ENCODE measurements around the gene CYB5B. TPM values are rescaled to one million over a fixed set of nuclear protein-coding genes. Genes with fewer than 3 reads are reported as not detected.

Gene CYB5B, protein sequence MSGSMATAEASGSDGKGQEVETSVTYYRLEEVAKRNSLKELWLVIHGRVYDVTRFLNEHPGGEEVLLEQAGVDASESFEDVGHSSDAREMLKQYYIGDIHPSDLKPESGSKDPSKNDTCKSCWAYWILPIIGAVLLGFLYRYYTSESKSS
- 67.0 TPM for total RNA-seq

DNA sequence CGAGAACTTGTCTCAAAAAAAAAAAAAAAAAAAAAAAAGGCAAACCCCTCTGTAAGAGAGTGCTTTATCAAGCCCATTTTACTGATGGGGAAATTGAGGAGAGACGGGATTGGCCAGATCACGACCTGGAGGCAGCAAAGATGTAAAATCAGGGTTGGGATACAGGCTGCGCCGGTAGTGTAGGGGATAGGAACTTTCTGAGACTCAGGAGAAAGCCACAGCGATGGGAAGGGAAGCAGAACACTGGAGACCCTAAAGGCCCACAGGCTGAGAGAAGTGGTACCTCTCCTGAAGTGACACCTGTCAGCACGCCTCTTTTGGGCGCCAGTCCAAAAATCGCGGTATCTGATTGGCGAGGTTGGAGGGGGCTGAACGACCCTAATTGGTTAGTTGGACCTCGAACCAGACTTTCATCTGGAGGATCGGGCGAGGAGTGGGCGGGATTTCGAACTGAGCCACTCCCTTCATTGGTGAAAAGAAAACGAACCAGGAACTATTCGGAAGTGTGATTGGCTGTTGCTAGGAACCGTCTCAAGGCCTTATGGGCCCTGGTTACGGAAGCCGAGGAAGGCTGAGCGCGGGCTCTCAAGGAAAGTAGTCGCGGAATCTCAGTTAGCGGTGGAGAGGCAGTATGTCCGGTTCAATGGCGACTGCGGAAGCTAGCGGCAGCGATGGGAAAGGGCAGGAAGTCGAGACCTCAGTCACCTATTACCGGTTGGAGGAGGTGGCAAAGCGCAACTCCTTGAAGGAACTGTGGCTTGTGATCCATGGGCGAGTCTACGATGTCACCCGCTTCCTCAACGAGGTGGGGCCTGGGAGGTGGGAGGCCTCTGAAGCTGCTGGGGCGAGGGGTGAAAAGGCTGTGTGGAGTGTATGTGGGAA, at the start of gene CYB5B:
Gene CYB5B (plus strand): TSS at position 567 of the 882 bp plus-strand sequence. CDS start 65 bp downstream, at position 632.

Other genes with a start within 250 kb of the CYB5B start
- 12.2 TPM for gene SNTB2, start 237.5 kb upstream of the CYB5B start, total RNA-seq
- 33.8 TPM for gene VPS4A, start 113.3 kb upstream of the CYB5B start, total RNA-seq
- 16.9 TPM for gene PDF, start 94.0 kb upstream of the CYB5B start, total RNA-seq
- gene COG8, start 85.1 kb upstream of the CYB5B start, total RNA-seq = 59.2 TPM
- gene NIP7, start 84.8 kb upstream of the CYB5B start, total RNA-seq = 13.8 TPM
- gene TMED6, start 72.8 kb upstream of the CYB5B start, total RNA-seq = not detected
- gene TERF2, start 38.6 kb upstream of the CYB5B start, total RNA-seq = 25.7 TPM
- 71.4 TPM for gene NFAT5, start 141.3 kb downstream of the CYB5B start, total RNA-seq